Astrocyte of the cerebellum (primary cell): Measurements from ENCODE around the gene MEIS2.
"Not testable (repeated sequence)": the region's sequence is repeated elsewhere in the genome, so short reads cannot be mapped to it uniquely, and the experiment has no call there.

Source experiments
- DNase-seq: peaks from one replicate; pipeline ENCODE4 v3.0.0-alpha.2; 2011; ENCODE audit warnings: low read depth
- H3K4me3 ChIP-seq: 2 replicates; pipeline ENCODE4 v1.5.1; 2011; ENCODE audit warnings: mild to moderate bottlenecking, low read depth, low read length, moderate library complexity
- CTCF ChIP-seq: IDR thresholded peaks from 2 replicates; pipeline ENCODE4 v1.5.1; 2012; ENCODE audit warnings: low read length, low read depth, moderate library complexity, mild to moderate bottlenecking; ENCODE audit errors: missing control alignments
- in situ Hi-C: cut with HindIII; loops from 2 replicates; pipeline ENCODE4 v1.10.0; 2017; ENCODE audit warnings: low sequenced_read_pairs

MEIS2 gene

GRCh38 chr15:36996121-36996520 is 104.2 kb downstream of the MEIS2 start:
- no peak for DNase-seq
- in situ Hi-C loops, result no loop called here
- no peak for TF ChIP-seq CTCF
- no peak overlapping the region for H3K4me3 ChIP-seq

GRCh38 chr15:36994790-36995189 is 105.6 kb downstream of the MEIS2 start:
- DNase-seq, result no peak
- no peak overlapping the region for H3K4me3 ChIP-seq
- in situ Hi-C loops, result no loop called here
- no peak for TF ChIP-seq CTCF

- no peak for DNase-seq
- no peak for TF ChIP-seq CTCF
- H3K4me3 ChIP-seq, result no peak overlapping the region
- in situ Hi-C loops, result no loop called here
Measured at GRCh38 chr15:36992454-36992853, 107.9 kb downstream of the MEIS2 start.

DNA sequence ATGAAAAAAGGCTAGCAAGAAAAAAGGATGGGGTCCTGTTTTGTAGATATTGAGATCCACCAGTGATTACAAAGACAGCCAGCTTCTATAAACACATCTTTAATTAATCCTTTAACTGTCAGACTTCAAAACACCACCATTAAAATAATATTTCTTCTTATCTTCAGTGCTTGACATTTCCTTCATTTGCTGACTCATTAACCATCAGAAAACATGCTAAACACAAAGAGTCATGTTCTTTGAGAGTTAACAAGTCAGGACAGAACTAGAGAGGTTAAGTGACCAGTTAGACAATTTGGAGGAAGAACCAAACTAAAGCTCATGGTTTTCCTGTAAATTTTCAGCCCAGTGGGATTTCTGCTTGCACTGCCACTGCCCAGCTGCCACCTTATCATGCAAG is 111.4 kb downstream of the MEIS2 start:
- TF ChIP-seq CTCF, result no peak
- in situ Hi-C loops, result no loop called here
- DNase-seq, result no peak
- no peak overlapping the region for H3K4me3 ChIP-seq

- in situ Hi-C loops, result no loop called here
- no peak for TF ChIP-seq CTCF
- no peak overlapping the region for H3K4me3 ChIP-seq
- DNase-seq, result no peak
Measured at GRCh38 chr15:36982430-36982829, 117.9 kb downstream of the MEIS2 start.

DNA sequence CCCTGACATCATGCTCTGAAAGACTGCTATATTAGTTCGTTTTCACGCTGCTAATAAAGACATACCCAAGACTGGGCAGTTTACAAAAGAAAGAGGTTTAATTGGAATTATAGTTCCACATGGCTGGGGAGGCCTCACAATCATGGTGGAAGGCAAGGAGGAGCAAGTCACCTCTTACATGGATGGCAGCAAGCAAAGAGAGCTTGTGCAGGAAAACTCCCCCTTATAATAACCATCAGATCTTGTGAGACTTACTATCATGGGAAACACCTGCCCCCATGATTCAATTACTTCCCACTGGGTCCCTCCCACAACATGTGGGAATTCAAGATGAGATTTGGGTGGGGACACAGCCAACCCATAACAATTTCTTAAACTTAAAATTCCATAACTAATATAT is 120.1 kb downstream of the MEIS2 start:
- H3K4me3 ChIP-seq, DNase-seq, in situ Hi-C loops: not testable (repeated sequence)

- TF ChIP-seq CTCF, result no peak
- in situ Hi-C loops, result no loop called here
- no peak overlapping the region for H3K4me3 ChIP-seq
- no peak for DNase-seq
Measured at GRCh38 chr15:36978625-36979024, 121.7 kb downstream of the MEIS2 start.
